Activated CD4-positive, alpha-beta T cell treated with anti-CD3 and anti-CD28 coated beads, Interleukin-2, amount 50 U/mL, for 48 hours (primary cell): ENCODE results near the gene TEX44.

Experiments
- DNase-seq, 2 experiments: peaks; one replicate each; pipeline ENCODE4 v3.0.0-alpha.2; 2020

Gene TEX44

DNA sequence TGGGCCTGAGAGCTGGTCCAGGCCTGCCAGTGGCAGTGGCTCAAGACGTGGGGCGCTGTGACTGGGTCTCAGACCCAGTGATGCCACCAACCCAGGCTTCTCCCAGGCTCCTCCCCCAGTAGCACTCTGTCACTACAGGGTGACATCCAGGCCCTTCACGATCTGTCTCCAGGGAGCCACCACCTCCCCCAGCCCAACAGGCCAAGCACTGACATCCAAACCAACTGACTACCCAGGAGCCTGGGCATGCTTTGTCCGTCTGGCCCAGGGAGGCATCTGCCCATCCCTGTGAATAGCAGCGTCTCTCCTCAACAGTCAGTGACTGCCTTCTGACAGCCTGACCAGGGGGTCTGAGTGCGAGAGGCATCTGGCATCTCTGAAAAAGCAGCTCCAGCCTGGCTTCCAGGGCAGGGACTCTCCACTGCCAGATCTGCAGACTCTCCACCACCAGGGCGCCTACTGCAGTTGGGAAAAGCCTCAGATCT is 13.0 kb downstream of the TEX44 start:
- no peak for DNase-seq

- no peak for DNase-seq
Observed at GRCh38 chr2:231606941-231607340, 14.3 kb downstream of the TEX44 start.

DNA sequence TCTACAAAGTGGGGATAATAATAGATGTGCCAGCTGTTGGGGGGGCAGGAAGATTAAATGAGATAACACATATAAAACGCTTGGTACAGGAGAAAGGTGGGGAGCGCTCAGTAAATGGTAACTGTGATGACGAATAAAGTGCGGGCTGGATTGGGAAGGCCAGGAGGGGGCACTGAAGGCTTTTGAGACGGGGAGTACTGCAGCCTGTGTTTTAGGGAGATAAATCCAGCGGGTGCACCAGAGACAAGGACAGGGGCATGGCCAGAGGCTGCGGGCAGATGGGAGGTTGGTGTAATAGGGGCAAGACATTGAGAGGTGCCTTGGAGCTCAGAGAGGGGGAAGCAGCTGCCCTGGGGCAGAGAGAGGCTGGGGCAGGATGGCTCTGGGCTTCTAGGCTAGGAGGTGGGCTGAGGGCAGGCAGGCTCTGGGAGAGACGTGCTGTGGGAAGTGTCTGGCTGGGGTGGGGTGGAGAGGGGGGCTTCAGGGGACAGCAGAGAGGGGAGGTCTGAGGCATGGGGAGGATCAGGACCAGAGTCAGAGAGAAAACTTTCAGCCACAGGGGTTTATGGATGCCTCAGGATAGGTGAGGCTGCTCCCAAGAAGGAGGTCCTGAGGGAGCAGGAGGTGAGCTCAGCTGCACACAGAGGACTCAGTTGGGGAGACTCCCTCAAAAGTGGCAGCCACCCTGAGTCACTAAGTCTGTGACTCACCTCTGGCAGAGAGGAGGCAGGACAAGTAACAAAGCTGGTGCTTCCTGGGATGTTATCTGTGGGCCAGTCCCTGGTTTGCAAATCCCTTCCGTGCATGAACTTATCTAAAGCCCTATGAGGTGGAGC is 18.8 kb downstream of the TEX44 start:
- DNase-seq: peak; percentile 69 to 77

GRCh38 chr2:231612109-231612455 is 19.4 kb downstream of the TEX44 start:
- peak in 1 of 2 experiments; percentile 43 for DNase-seq

GRCh38 chr2:231612456-231613330 is 20.0 kb downstream of the TEX44 start:
- DNase-seq: peak; percentile 98 to 99

- no peak for DNase-seq
Observed at GRCh38 chr2:231613331-231613662, 20.6 kb downstream of the TEX44 start.

DNA sequence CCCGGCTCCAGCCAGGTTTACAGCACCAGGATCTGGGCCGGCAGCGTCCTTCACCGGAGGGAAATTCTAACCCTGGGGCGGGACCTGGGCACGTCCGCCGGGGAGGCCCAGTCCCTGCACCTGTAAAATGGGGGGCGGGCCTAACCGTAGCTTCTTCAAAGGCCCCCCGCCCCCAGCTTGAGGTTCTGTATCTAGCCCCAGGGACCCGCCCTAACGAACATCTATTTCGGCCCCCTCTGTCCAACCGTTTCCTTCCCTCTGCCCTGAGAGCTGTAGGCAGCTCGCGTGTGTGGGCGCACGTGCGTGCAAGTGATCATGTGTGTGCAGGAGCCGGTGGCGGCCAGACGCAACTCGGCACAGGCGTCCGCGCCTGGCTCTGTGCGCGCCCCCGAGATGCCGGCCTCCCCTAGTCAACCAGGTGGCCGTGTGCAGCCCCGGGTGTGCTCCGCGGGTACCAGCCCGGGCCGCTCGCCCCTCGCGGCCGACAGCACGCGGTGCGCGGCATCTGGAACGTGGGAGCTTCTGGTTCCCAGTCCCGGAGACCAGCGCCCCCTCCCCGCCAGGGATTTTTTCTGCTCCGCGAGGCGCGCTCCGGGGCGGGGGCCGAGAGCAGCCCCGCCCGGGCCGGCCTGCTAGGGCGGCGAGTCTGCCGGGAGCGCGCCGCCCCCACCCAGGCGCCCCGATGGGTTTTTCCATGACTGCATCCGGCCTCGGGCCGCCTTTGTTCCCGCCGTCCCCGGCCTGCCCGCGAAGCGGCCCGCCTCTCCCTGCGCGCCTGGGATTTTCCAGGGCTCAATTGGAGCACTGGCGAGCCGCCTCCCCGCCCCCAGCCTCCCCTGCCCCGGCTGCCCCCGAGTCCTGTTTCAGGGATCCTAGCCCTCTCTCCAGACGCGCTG is 21.2 kb downstream of the TEX44 start:
- DNase-seq: peak; percentile 90 to 93

DNA sequence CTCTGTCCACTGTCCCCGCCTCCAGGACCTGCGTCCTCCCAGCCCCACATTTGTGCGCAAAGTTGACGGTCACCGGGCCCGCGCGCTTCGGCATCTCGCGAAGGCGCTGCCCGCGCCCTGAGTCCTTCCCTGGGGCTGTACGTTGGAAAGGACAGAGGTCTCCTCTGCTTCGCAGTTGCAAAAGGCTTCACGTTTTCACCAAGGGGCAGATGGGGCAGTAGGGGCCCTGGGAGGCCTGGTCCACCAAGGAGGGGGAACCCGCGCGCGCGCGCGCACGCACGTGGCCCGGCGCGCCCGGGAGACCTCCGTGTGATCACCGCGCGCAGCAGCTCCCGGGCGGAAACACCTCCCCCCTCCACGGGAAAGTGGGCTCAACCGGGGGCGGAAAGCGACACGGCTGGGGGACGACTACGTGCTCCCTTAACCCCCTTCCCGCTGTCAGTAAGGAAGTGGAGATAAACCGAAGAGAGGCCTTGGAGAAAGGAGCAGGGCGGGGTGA is 21.9 kb downstream of the TEX44 start:
- DNase-seq: peak; percentile 55 to 66

DNA sequence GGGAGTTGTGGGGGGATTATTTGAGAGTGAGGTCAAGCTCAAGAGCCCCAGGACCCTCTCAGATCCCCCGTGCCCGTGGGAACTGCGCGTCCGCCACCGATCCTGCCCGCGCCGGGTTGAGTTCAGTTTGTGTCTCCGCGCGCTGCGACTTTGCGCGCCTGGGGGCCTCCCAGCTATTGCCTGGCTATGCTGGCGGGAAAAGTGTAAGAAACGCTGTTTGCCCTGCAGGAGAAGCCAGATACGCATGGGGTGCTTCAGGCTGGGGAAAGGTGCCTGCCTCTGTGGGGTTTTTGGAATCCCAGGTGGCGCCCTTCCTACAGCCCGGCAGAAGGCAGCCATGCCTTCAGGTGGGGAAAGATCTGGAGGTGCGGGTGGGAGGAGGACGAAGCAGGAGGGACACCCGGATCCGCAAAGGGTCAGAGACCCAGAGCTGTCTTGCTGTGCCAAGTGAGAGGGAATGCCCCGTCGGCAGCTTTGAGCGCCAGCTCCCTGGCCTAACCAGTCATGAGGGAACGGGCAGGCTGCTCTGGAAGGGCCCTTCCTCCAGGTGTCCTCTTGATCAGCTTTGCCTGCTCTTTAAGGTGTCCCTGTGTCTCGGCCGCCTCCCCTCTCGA is 22.5 kb downstream of the TEX44 start:
- DNase-seq: peak; percentile 15 to 35

DNA sequence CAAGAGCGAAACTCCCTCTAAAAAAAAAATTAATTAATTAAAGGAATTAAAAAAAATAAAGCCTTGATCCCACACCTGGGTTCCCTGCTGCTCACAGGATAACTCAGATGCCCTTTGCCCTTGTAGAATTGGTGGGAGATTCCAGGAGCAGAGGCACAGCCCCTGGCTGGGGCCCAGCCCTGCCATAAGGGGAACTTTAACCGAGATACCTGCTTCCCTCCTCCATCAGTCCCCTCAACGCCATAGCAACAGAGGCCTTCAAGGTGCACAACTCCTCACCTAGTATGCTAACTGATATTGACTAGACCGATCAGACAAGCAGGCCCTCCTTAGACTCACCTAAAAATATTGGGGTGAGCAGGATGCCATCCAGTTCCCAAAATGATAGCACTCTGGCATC is 23.6 kb downstream of the TEX44 start:
- no peak for DNase-seq

GRCh38 chr2:231617059-231617926 is 24.6 kb downstream of the TEX44 start:
- no peak for DNase-seq

DNA sequence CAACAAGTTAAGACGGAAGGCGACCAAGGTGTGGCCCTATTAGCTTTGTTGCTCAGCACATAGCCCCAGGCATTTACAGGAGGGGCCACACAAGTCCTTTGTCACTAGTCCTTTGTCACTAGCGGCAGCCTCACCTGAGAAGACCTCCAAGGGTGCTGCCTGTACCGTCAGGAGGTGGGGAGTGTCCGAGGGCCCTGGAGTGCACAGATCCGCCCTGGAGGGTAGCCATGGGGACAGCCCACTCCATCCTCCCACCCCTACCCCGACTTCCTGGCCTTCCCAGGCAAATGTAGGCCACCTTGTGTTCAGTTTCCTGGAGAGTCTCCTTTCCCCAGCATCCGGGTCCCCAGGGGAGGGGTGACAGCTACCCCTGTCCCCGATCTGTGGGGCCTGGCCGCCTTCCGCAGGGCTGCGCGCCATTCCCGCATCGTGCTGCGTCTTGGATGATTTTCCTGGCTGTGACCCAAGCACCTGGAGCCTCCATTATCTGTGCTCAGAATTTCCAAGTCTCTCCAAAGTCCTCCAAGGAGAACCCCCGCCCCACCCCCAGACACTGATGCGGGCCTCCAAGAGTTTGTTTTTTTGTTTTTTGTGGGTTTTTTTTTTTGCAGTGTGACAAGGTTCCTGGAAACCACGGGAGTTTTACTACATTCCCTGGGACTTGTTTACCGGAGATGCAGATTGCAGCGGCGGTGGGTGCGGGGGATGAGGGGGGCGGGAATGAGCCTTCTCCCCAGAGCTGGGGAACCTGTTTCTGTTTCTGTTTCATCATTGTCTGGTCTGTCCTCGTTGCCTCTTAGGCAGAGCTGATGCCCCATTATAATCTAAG is 28.6 kb downstream of the TEX44 start:
- DNase-seq: peak in 1 of 2 experiments; percentile 24

DNA sequence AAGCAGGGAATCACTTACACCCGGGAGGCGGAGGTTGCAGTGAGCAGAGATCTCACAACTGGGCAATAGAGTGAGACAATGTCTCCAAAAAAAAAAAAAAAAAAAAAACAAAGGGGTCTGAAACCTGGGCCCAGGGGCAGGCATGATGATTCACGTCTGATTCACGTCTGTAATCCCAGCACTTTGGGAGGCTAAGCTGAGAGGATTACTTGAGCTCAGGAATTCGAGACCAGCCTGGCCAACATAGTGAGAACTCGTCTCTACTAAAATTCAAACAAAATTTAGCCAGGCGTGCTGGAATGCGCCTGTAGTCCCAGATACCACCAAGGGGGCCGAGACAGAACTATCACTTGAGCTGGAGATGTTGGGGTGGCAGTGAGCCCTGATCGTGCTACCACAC is 30.3 kb downstream of the TEX44 start:
- no peak for DNase-seq

DNA sequence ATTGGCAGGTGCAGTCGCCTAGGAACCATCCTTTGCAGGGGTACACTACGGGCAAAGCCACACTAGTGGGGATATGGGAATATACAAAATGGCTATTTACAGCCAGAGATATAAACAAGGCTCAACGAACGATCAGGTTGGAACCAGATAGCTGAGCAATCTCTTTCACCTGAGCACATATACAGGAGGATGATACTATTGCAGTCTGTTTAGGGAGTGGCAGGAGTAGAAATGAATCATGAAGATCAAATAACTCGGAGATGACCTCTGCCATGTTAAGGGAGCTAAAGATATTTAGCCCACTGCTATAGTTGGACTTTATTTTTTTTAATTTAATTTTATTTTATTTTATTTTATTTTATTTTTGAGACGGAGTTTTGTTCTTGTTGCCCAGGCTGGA is 33.8 kb downstream of the TEX44 start:
- DNase-seq: no peak

DNA sequence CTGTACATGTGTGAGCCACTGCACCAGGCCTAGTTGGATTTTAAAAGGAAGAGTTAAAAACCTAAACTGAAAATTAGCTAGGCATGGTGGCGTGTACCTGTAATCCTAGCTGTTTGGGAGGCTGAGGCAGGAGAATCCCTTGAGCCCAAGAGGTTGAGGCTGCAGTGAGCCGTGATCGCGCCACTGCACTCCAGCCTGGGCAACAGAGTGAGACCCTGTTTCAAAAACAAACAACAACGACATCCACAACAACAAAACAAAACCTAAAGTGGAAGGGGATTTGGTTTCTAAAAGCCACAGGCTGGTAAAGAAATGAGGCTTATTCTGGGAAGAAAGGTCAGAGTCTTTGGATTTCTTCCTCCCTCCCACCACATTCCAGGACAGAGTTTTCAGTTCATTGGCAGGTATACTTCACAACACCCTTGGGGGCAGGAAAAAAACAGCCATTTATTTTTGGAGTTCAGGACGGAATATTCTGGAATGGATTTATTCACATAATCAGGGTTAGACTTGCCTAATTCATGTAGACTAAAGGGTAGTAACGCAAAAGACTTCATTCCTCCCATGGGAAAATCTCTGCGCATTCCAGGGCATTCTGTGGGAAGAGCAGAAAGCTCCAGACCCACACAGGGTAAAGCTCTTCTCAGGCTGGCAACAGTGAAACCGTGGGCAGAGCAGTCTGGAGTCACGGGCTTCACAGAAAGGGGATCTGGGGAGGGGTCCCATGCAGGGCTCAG is 34.9 kb downstream of the TEX44 start:
- DNase-seq: no peak

- no peak for DNase-seq
Observed at GRCh38 chr2:231632559-231633142, 40.0 kb downstream of the TEX44 start.

DNA sequence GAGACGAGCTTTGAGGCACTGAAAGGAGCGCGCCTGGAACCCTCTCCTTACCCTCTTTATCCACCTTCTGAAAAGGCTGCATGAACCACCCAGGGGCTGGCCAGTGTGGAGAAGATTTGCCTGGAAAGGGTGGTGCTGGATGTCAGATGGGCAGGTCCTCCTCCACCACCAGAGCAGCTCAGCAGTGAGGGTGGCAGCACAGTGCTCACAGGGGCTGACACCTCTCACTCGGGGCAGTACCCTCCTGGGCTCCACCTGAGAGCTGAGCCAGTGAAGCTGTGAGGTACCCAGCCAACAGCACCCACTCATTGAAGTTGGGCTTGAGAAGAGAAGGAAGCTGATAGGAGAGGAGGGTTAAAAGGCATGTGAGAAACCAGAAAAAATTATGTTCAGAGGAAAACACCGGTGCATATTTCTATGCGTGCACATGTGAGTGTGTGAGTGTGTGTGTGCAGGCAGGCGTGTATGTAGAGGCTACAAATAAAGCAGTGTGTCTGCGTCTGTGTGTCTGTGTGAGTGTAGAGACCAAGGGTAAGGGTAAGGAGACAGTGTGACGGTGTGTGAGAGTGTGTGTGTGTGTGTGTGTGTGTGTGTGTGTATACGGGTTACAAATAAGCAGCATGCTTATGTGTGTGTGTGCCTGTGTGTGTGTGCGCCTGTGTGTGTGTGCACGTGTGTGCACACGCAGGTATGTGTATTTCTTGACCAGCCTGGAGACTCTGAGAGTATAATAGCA is 40.7 kb downstream of the TEX44 start:
- DNase-seq: no peak

- no peak for DNase-seq
Observed at GRCh38 chr2:231634412-231634811, 41.7 kb downstream of the TEX44 start.
